A673 (cell line): ENCODE data around the gene STIMATE. TPM values are rescaled to one million over a fixed set of nuclear protein-coding genes. Genes with fewer than 3 reads are reported as not detected.

Experiments
- BruUV-seq: library from RNA; stranded (reverse); fragments of 400-500 nt; replicated peaks from 2 replicates; lab custom pipeline; 2021; lab: Mats Ljungman, UMichigan
- CTCF ChIA-PET: fragments of 300-600 bp; sonication (Branson Sonifier 250); formaldehyde crosslinking; loops from one replicate; lab custom pipeline; 2022; ENCODE audit warnings: antibody characterized with exemption; lab: Charles Lee
- POLR2A ChIA-PET: fragments of 300-600 bp; sonication (Branson Sonifier 250); formaldehyde crosslinking; loops from one replicate; lab custom pipeline; 2022; ENCODE audit warnings: antibody characterized with exemption; ENCODE audit not compliant: low non-redundant PET; lab: Charles Lee
- DNase-seq: peaks from one replicate; pipeline ENCODE4 v3.0.0-alpha.2; 2015; ENCODE audit warnings: low spot score
- H3K27ac ChIP-seq: fragments of 200-600 bp; sonication (generic); 2 replicates; pipeline ENCODE4 v1.5.1; 2016; ENCODE audit warnings: mixed run types, low read depth, mild to moderate bottlenecking, mixed read lengths, antibody characterized with exemption, low read length; ENCODE audit not compliant: poor library complexity, severe bottlenecking
- H3K27me3 ChIP-seq: fragments of 200-600 bp; sonication (generic); replicated peaks from 2 replicates; pipeline ENCODE4 v1.6.1; 2017; ENCODE audit warnings: mixed run types, low read depth, mild to moderate bottlenecking, mixed read lengths, antibody characterized with exemption, low read length; ENCODE audit not compliant: insufficient read depth, poor library complexity
- H3K36me3 ChIP-seq: fragments of 200-600 bp; sonication (generic); 2 replicates; pipeline ENCODE4 v1.6.1; 2016; ENCODE audit warnings: mixed run types, mild to moderate bottlenecking, mixed read lengths, antibody characterized with exemption, low read length; ENCODE audit not compliant: insufficient read depth, poor library complexity, severe bottlenecking
- H3K4me1 ChIP-seq: fragments of 200-600 bp; sonication (generic); 2 replicates; pipeline ENCODE4 v1.6.1; 2017; ENCODE audit warnings: mixed run types, mild to moderate bottlenecking, mixed read lengths, antibody characterized with exemption, low read length; ENCODE audit not compliant: insufficient read depth, poor library complexity, severe bottlenecking
- H3K4me3 ChIP-seq: fragments of 200-600 bp; sonication (generic); 2 replicates; pipeline ENCODE4 v1.5.1; 2016; ENCODE audit warnings: low read depth, mixed run types, mild to moderate bottlenecking, mixed read lengths, low read length; ENCODE audit not compliant: poor library complexity, severe bottlenecking
- H3K9me3 ChIP-seq: fragments of 200-600 bp; sonication (generic); 2 replicates; pipeline ENCODE4 v1.6.1; 2016; ENCODE audit warnings: mixed run types, low read depth, mild to moderate bottlenecking, mixed read lengths, antibody characterized with exemption, low read length; ENCODE audit not compliant: poor library complexity, severe bottlenecking
- CTCF ChIP-seq: fragments of 300-800, 200-600 bp; sonication (generic); conservative IDR thresholded peaks from 2 replicates; pipeline ENCODE4 v1.5.1; 2017; ENCODE audit warnings: low read depth, mild to moderate bottlenecking, antibody characterized with exemption, low read length, moderate library complexity, mixed read lengths
- EZH2 ChIP-seq: fragments of 200-600 bp; sonication (generic); IDR thresholded peaks from 2 replicates; pipeline ENCODE4 v1.6.1; 2017; ENCODE audit warnings: borderline replicate concordance, low read depth, mild to moderate bottlenecking, mixed read lengths, antibody characterized with exemption, low read length; ENCODE audit not compliant: poor library complexity, severe bottlenecking
- intact Hi-C: fragments of 100-400 bp; cut with micrococcal nuclease; formaldehyde crosslinking; loops from one replicate; pipeline ENCODE4 v1.10.0; 2022; ENCODE audit not compliant: unreplicated experiment
- total RNA-seq: library from RNA; stranded (reverse); gene quantifications from 2 replicates; pipeline ENCODE4 v1.2.3, GENCODE V29; 2021

Gene STIMATE
- total RNA-seq, 1 experiment from 2014 or later: 11.3 TPM

- no peak for DNase-seq
- H3K9me3 ChIP-seq: no peaks in the 10 kb centered on the region
- intact Hi-C loops: no loop called here
- H3K27me3 ChIP-seq: no peaks in the 10 kb centered on the region
- CTCF ChIA-PET: no interaction called here
- BruUV-seq: no TSS peak
- no peak for TF ChIP-seq CTCF
- no peak for TF ChIP-seq EZH2
- POLR2A ChIA-PET: no interaction called here
- H3K27ac ChIP-seq: no peak overlapping the region
- H3K4me3 ChIP-seq: no peak overlapping the region
- H3K4me1 ChIP-seq: no peaks in the 10 kb centered on the region
- H3K36me3 ChIP-seq: no peaks in the 10 kb centered on the region
Observed at GRCh38 chr3:52893723-52894122, 3.6 kb downstream of the STIMATE start.

- no peak for TF ChIP-seq CTCF
- no peak for TF ChIP-seq EZH2
Observed at GRCh38 chr3:52892625-52893311, 4.6 kb downstream of the STIMATE start.

GRCh38 chr3:52892290-52892624 lies 5.1 kb downstream of the STIMATE start:
- Histone ChIP-seq H3K4me3 (no peak overlapping the region), H3K36me3 (no peaks in the 10 kb centered on the region), H3K27me3 (no peaks in the 10 kb centered on the region), H3K4me1 (no peaks in the 10 kb centered on the region), H3K27ac (no peak overlapping the region), H3K9me3 (no peaks in the 10 kb centered on the region)
- no peak for DNase-seq
- ChIA-PET CTCF (no interaction called here), POLR2A (no interaction called here)
- intact Hi-C loops: no loop called here
- no TSS peak for BruUV-seq
- TF ChIP-seq CTCF: no peak

More at GRCh38 chr3:52892625-52893311, 4.6 kb downstream of the STIMATE start:
- H3K27ac ChIP-seq: no peak overlapping the region
- H3K36me3 ChIP-seq: no peaks in the 10 kb centered on the region
- no TSS peak for BruUV-seq
- no peaks in the 10 kb centered on the region for H3K9me3 ChIP-seq
- H3K27me3 ChIP-seq: no peaks in the 10 kb centered on the region
- no peak for DNase-seq
- intact Hi-C loops: no loop called here
- no peaks in the 10 kb centered on the region for H3K4me1 ChIP-seq
- POLR2A ChIA-PET: no interaction called here
- H3K4me3 ChIP-seq: no peak overlapping the region
- CTCF ChIA-PET: no interaction called here
